HG03135 (cell line): ENCODE measurements around the gene EIF3C.
"Not testable (repeated sequence)": the region's sequence is repeated elsewhere in the genome, so short reads cannot be mapped to it uniquely, and the experiment has no call there.

ENCODE experiments used
- ATAC-seq: cut with Tn5 transposase; IDR thresholded peaks from one replicate; pipeline ENCODE4 v1.9.1; 2021; ENCODE audit warnings: mild to moderate bottlenecking, moderate library complexity; ENCODE audit not compliant: unreplicated experiment

Gene EIF3C

DNA sequence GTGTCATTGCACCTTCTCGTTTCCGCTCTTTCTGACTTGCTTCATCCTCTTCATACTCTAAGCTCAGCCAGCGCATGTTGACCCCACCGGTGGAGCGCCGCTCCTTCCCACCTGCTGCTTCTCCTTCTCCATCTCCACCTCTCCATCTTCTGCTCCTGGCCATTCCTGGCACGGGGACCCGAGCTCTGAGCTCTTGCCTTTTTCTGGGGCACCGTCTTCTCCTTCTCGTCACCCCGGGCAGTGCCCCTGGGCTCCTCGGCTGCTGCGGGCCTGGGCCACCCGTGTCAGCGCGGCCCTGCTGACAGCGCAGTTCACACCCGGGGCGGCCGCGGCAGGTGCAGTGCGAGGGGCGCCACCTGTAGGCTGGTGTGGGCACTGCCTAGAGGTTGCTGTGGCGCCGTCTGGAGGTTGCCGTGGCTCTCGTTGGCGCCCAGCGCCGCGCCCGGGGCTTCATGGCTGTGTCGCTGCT lies 38.8 kb downstream of the EIF3C start:
- peak; percentile 97 for ATAC-seq

DNA sequence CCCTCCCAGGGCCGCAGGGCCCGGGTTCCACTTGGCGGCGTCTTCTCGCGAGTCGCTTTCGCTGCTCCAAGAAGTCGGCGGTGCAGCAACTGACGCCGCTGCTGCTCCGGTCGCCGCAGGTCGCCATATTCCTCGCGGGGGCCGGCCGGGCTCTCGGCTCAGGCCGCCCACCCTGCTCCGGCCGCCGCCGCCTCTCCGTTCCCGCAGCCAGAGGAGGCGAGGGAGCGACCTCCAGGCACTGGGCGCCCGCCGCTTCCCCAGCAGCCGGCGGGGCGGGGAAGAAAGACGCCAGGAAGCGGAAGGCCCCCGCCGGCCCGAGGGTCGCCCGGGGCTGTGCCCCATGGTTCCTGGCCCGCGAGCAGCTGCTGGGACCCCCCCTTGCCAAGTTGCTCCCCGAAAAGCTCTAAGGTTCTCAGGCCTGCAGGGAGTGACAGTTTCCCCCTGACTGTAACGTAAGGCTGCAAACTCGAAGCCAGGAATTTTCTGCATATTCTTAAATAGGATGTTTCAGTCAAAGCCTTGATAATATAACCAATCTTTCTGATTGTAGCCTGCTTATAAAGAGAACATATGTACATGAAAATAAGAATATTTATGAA lies 39.3 kb downstream of the EIF3C start:
- ATAC-seq, result not testable (repeated sequence)

DNA sequence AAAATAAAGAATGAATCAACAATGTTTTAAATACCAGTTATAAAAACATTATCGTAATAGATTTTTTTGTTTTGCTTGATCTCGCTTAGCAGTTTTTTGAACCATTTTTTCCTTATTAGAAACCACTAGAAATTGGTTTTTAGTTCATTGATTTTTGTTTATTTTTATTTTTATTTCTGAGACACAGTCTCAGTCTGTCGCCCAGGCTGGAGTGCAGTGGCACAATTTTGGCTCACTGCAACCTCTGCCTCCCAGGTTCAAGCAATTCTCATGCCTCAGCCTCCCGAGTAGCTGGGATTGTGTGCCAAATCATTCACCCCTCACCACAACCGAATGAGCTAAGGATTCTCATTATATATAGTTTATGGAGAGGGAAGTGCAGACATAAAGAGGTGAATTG lies 40.2 kb downstream of the EIF3C start, which contains the start of gene NPIPB9:
NPIPB9 (plus strand) TSS at position 301 of the 400 bp plus-strand sequence.
- ATAC-seq, result not testable (repeated sequence)

DNA sequence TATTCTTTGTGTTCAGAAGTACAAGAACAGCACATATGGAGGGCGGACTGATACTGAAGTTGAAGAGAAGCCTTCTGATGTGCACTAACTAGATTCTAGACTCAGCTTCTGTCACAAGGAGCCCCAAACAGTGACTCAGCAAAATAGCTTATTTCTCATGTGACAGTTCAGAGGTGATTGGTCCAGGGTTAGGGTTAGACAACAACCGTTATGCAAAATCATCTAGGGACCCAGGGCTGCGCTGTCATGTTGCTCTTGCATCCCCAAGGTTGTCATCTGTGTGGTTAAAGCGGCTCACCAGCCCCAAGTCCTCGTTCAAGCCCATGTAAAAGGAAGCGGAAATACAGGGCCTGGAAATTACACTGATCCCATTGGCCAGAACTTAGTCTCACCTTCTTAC lies 70.4 kb downstream of the EIF3C start:
- ATAC-seq, result not testable (repeated sequence)

DNA sequence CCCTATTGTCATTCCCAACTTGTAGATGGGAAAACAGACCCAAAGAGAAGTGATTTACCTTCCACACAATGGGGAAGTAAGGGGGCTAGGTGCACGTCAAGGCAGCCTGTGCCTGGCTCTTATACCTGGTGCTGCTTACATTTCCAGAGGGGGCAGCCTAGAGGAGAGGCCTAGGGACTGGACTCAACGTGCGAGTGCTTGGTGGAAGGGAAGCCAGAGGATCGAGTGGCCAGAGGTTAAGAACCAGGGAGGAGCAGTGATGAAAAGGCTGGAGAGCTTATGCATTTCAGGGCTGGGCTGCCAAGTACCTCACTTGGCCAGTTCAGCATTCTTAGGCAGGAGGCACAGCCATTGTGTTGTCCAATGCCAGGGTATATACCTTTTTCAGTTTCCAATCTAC lies 71.1 kb downstream of the EIF3C start:
- not testable (repeated sequence) for ATAC-seq
